GM23338 (cell line): ENCODE data around the gene FMN1. TPM values are rescaled to one million over a fixed set of nuclear protein-coding genes. Genes with fewer than 3 reads are reported as not detected.

Experiments used
- ATAC-seq: fragments of 200-7000 bp; cut with Tn5 transposase; 3 replicates; pipeline ENCODE4 v1.9.1; 2020
- DNase-seq: peaks from one replicate; pipeline ENCODE4 v3.0.0-alpha.2; 2015; ENCODE audit warnings: low spot score
- H2AFZ ChIP-seq: fragments of 200-600 bp; sonication (generic); 2 replicates; pipeline ENCODE4 v1.8.0; 2016; ENCODE audit warnings: antibody characterized with exemption, mild to moderate bottlenecking, moderate library complexity
- H3F3A ChIP-seq: fragments of 200-600 bp; sonication (generic); replicated peaks from 2 replicates; pipeline ENCODE4 v1.8.0; 2017; ENCODE audit warnings: antibody characterized with exemption, mixed run types, low read depth
- H3K27ac ChIP-seq: fragments of 200-600 bp; sonication (generic); 2 replicates; pipeline ENCODE4 v1.6.1; 2016; ENCODE audit warnings: low read depth
- H3K27me3 ChIP-seq: fragments of 200-600 bp; sonication (generic); 2 replicates; pipeline ENCODE4 v1.8.0; 2016; ENCODE audit warnings: mild to moderate bottlenecking, mixed run types, moderate library complexity; ENCODE audit not compliant: insufficient read depth
- H3K36me3 ChIP-seq: fragments of 200-600 bp; sonication (generic); 2 replicates; pipeline ENCODE4 v1.8.0; 2016; ENCODE audit warnings: mild to moderate bottlenecking; ENCODE audit not compliant: insufficient read depth
- H3K4me1 ChIP-seq: fragments of 200-600 bp; sonication (generic); 2 replicates; pipeline ENCODE4 v1.8.0; 2016; ENCODE audit warnings: mild to moderate bottlenecking, moderate library complexity; ENCODE audit not compliant: insufficient read depth
- H3K4me2 ChIP-seq: fragments of 200-600 bp; sonication (generic); 2 replicates; pipeline ENCODE4 v1.7.1; 2017; ENCODE audit warnings: mixed run types
- H3K4me3 ChIP-seq: fragments of 200-600 bp; sonication (generic); 2 replicates; pipeline ENCODE4 v1.6.1; 2016; ENCODE audit warnings: mixed run types
- H3K79me2 ChIP-seq: fragments of 200-600 bp; sonication (generic); replicated peaks from 2 replicates; pipeline ENCODE4 v1.8.0; 2017; ENCODE audit warnings: mild to moderate bottlenecking; ENCODE audit not compliant: insufficient read depth
- H3K9me2 ChIP-seq: fragments of 200-600 bp; sonication (generic); 2 replicates; pipeline ENCODE4 v1.8.0; 2017; ENCODE audit not compliant: insufficient read depth
- H4K20me1 ChIP-seq: fragments of 200-600 bp; sonication (generic); replicated peaks from 2 replicates; pipeline ENCODE4 v1.8.0; 2017; ENCODE audit warnings: mild to moderate bottlenecking; ENCODE audit not compliant: insufficient read depth
- H3K27ac Mint-ChIP-seq: 2 replicates; pipeline ENCODE4 v1.8.0; 2020; ENCODE audit warnings: inconsistent platforms, mild to moderate bottlenecking, moderate library complexity, mixed read lengths
- H3K27me3 Mint-ChIP-seq: 3 replicates; pipeline ENCODE4 v1.8.0; 2022; ENCODE audit warnings: low read depth, mild to moderate bottlenecking, moderate library complexity, mixed read lengths, inconsistent platforms; ENCODE audit not compliant: insufficient read depth, poor library complexity
- H3K36me3 Mint-ChIP-seq: 3 replicates; pipeline ENCODE4 v1.8.0; 2021; ENCODE audit warnings: low read depth, mild to moderate bottlenecking, inconsistent platforms, moderate library complexity, mixed read lengths
- H3K4me1 Mint-ChIP-seq: 3 replicates; pipeline ENCODE4 v1.8.0; 2020; ENCODE audit warnings: mild to moderate bottlenecking, inconsistent platforms, mixed read lengths
- H3K4me3 Mint-ChIP-seq: 3 replicates; pipeline ENCODE4 v1.8.0; 2021; ENCODE audit warnings: moderate library complexity, mild to moderate bottlenecking, inconsistent platforms, mixed read lengths
- H3K9me3 Mint-ChIP-seq: 3 replicates; pipeline ENCODE4 v1.8.0; 2020; ENCODE audit warnings: moderate library complexity, mild to moderate bottlenecking, inconsistent platforms, mixed read lengths
- CREB1 ChIP-seq: fragments of 250-450 bp; sonication (Bioruptor Pico); IDR thresholded peaks from 2 replicates; pipeline ENCODE4 v1.5.0; 2020; ENCODE audit warnings: low read depth, mild to moderate bottlenecking, moderate library complexity
- CTCF ChIP-seq, 2 experiments: fragments of 200-600 bp in 1 of 2; sonication (generic) in 1 of 2; conservative IDR thresholded peaks; 2 replicates each; pipeline versions ENCODE4 v1.5.1 to v1.6.1; 2016 to 2017; ENCODE audit warnings: antibody characterized with exemption in 2 of 2, low read depth in 2 of 2, mild to moderate bottlenecking in 2 of 2, moderate library complexity in 1 of 2
- ETS1 ChIP-seq: IDR thresholded peaks from 2 replicates; pipeline ENCODE4 v1.6.1; 2016; ENCODE audit warnings: antibody characterized with exemption
- EZH2 ChIP-seq: fragments of 200-600 bp; sonication (generic); IDR thresholded peaks from one replicate; pipeline ENCODE4 v1.8.0; 2017; ENCODE audit warnings: antibody characterized with exemption, mild to moderate bottlenecking, low read depth; ENCODE audit not compliant: unreplicated experiment
- EZH2phosphoT487 ChIP-seq: fragments of 200-600 bp; sonication (generic); IDR thresholded peaks from one replicate; pipeline ENCODE4 v1.8.1; 2018; ENCODE audit warnings: antibody characterized with exemption; ENCODE audit not compliant: unreplicated experiment
- JUNB ChIP-seq: IDR thresholded peaks from one replicate; pipeline ENCODE4 v1.6.1; 2016; ENCODE audit warnings: antibody characterized with exemption; ENCODE audit not compliant: unreplicated experiment
- NANOG ChIP-seq: IDR thresholded peaks from 2 replicates; pipeline ENCODE4 v1.6.1; 2016; ENCODE audit warnings: antibody characterized with exemption, borderline replicate concordance
- POLR2AphosphoS5 ChIP-seq: IDR thresholded peaks from 2 replicates; pipeline ENCODE4 v1.6.1; 2016; ENCODE audit warnings: antibody characterized with exemption, low read depth
- STAT1 ChIP-seq: IDR thresholded peaks from one replicate; pipeline ENCODE4 v1.6.1; 2016; ENCODE audit warnings: antibody characterized with exemption; ENCODE audit not compliant: unreplicated experiment
- ZNF114 ChIP-seq: fragments of 250-450 bp; sonication (Bioruptor Pico); IDR thresholded peaks from 2 replicates; pipeline ENCODE4 v1.5.0; 2020; ENCODE audit warnings: mild to moderate bottlenecking, moderate library complexity
- ZNF331 ChIP-seq: fragments of 250-450 bp; sonication (Bioruptor Pico); IDR thresholded peaks from 2 replicates; pipeline ENCODE4 v1.5.0; 2020; ENCODE audit warnings: low read depth, mild to moderate bottlenecking, moderate library complexity
- polyA plus RNA-seq: library from polyadenylated mRNA; unstranded; fragments of >200 nt; fragmentation: Nextera tagmentation; extraction: Ambion mirVana; gene quantifications from 2 replicates; pipeline ENCODE4 v1.2.1, GENCODE V29; 2016
- total RNA-seq: library from RNA; depleted of rRNA; stranded (reverse); fragments of >200 nt; shearing (Covaris generic); gene quantifications from 2 replicates; pipeline ENCODE4 v1.2.3, GENCODE V29; 2014
- TF ChIP-seq, protein P1 (sequence below): fragments of 250-450 bp; sonication (Bioruptor Pico); IDR thresholded peaks from 2 replicates; pipeline ENCODE4 v1.5.0; 2020; ENCODE audit warnings: mild to moderate bottlenecking, moderate library complexity
- TF ChIP-seq, protein P2 (sequence below): IDR thresholded peaks from one replicate; pipeline ENCODE4 v1.6.1; 2018; ENCODE audit warnings: antibody characterized with exemption; ENCODE audit not compliant: unreplicated experiment

The FMN1 gene
- total and polyA plus RNA-seq, 2 experiments from 2014 or later, result 1.2 to 1.6 TPM

DNA sequence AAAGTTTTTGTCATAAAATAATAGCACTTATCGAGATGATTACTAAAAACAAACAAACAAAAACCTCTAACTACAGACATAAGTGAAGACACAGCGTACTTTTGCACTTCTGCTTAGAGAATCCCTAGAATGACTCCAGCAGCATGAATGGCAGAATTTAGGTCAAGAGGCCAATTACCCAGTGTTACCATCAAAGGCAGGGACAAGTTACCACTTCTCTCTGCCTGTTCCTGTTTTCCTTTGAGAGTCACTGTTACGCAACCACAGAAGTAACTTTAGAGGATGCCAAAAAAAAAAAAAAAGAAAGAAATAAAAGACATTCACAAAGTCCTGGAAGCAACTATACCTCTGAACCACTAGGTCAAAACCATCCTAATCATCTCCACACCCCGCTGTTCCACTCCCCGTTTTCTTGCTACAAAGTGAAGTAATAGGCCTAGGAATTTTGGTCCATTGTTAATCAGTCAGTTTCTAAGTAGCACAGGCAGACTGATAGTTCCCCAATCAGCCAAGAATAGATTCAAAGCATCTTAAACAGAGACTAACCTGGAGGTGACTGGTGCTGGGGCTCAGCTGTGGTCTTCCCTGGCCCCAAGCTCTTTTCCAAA is 41.9 kb downstream of the FMN1 start:
- no peaks in the 10 kb centered on the region for H3K36me3 Mint-ChIP-seq

More for the DNA sequence above, 41.9 kb downstream of the FMN1 start:
- Histone ChIP-seq H3F3A (no peaks in the 10 kb centered on the region), H4K20me1 (no peaks in the 10 kb centered on the region), H3K27ac (no peak overlapping the region), H3K27me3 (no peaks in the 10 kb centered on the region), H3K79me2 (no peaks in the 10 kb centered on the region), H3K4me2 (no peak overlapping the region), H3K4me3 (no peak overlapping the region), H3K36me3 (no peaks in the 10 kb centered on the region), H3K4me1 (peaks cover 10% of the 10 kb centered on the region; the same call in 1 of the 2 replicates), H2AFZ (peak overlapping the region; percentile 45; the same call in 1 of the 2 replicates), H3K9me2 (peaks cover 3% of the 10 kb centered on the region; the same call in 1 of the 2 replicates)
- ATAC-seq (no peak), DNase-seq (no peak)
- TF ChIP-seq STAT1, result no peak
- no peak for TF ChIP-seq EZH2phosphoT487
- no peak for TF ChIP-seq ETS1
- no peak for TF ChIP-seq JUNB
- no peak for TF ChIP-seq ZNF114
- TF ChIP-seq, protein P1, sequence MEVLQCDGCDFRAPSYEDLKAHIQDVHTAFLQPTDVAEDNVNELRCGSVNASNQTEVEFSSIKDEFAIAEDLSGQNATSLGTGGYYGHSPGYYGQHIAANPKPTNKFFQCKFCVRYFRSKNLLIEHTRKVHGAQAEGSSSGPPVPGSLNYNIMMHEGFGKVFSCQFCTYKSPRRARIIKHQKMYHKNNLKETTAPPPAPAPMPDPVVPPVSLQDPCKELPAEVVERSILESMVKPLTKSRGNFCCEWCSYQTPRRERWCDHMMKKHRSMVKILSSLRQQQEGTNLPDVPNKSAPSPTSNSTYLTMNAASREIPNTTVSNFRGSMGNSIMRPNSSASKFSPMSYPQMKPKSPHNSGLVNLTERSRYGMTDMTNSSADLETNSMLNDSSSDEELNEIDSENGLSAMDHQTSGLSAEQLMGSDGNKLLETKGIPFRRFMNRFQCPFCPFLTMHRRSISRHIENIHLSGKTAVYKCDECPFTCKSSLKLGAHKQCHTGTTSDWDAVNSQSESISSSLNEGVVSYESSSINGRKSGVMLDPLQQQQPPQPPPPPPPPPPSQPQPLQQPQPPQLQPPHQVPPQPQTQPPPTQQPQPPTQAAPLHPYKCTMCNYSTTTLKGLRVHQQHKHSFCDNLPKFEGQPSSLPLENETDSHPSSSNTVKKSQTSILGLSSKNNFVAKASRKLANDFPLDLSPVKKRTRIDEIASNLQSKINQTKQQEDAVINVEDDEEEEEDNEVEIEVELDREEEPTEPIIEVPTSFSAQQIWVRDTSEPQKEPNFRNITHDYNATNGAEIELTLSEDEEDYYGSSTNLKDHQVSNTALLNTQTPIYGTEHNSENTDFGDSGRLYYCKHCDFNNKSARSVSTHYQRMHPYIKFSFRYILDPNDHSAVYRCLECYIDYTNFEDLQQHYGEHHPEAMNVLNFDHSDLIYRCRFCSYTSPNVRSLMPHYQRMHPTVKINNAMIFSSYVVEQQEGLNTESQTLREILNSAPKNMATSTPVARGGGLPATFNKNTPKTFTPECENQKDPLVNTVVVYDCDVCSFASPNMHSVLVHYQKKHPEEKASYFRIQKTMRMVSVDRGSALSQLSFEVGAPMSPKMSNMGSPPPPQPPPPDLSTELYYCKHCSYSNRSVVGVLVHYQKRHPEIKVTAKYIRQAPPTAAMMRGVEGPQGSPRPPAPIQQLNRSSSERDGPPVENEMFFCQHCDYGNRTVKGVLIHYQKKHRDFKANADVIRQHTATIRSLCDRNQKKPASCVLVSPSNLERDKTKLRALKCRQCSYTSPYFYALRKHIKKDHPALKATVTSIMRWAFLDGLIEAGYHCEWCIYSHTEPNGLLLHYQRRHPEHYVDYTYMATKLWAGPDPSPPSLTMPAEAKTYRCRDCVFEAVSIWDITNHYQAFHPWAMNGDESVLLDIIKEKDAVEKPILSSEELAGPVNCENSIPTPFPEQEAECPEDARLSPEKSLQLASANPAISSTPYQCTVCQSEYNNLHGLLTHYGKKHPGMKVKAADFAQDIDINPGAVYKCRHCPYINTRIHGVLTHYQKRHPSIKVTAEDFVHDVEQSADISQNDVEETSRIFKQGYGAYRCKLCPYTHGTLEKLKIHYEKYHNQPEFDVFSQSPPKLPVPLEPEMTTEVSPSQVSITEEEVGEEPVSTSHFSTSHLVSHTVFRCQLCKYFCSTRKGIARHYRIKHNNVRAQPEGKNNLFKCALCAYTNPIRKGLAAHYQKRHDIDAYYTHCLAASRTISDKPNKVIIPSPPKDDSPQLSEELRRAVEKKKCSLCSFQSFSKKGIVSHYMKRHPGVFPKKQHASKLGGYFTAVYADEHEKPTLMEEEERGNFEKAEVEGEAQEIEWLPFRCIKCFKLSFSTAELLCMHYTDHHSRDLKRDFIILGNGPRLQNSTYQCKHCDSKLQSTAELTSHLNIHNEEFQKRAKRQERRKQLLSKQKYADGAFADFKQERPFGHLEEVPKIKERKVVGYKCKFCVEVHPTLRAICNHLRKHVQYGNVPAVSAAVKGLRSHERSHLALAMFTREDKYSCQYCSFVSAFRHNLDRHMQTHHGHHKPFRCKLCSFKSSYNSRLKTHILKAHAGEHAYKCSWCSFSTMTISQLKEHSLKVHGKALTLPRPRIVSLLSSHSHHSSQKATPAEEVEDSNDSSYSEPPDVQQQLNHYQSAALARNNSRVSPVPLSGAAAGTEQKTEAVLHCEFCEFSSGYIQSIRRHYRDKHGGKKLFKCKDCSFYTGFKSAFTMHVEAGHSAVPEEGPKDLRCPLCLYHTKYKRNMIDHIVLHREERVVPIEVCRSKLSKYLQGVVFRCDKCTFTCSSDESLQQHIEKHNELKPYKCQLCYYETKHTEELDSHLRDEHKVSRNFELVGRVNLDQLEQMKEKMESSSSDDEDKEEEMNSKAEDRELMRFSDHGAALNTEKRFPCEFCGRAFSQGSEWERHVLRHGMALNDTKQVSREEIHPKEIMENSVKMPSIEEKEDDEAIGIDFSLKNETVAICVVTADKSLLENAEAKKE, result no peak
- TF ChIP-seq, protein P2, sequence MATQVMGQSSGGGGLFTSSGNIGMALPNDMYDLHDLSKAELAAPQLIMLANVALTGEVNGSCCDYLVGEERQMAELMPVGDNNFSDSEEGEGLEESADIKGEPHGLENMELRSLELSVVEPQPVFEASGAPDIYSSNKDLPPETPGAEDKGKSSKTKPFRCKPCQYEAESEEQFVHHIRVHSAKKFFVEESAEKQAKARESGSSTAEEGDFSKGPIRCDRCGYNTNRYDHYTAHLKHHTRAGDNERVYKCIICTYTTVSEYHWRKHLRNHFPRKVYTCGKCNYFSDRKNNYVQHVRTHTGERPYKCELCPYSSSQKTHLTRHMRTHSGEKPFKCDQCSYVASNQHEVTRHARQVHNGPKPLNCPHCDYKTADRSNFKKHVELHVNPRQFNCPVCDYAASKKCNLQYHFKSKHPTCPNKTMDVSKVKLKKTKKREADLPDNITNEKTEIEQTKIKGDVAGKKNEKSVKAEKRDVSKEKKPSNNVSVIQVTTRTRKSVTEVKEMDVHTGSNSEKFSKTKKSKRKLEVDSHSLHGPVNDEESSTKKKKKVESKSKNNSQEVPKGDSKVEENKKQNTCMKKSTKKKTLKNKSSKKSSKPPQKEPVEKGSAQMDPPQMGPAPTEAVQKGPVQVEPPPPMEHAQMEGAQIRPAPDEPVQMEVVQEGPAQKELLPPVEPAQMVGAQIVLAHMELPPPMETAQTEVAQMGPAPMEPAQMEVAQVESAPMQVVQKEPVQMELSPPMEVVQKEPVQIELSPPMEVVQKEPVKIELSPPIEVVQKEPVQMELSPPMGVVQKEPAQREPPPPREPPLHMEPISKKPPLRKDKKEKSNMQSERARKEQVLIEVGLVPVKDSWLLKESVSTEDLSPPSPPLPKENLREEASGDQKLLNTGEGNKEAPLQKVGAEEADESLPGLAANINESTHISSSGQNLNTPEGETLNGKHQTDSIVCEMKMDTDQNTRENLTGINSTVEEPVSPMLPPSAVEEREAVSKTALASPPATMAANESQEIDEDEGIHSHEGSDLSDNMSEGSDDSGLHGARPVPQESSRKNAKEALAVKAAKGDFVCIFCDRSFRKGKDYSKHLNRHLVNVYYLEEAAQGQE, result no peak
- no peak for TF ChIP-seq EZH2
- no peak for TF ChIP-seq NANOG
- no peak for TF ChIP-seq ZNF331 (CRISPR knock-in tag)
- no peak for TF ChIP-seq POLR2AphosphoS5
- TF ChIP-seq CREB1 (CRISPR knock-in tag), result no peak
- TF ChIP-seq CTCF (conservative IDR thresholded peaks at IDR 0.05; ENCODE audit: low read depth in 2 of 2), result no peak
- Mint-ChIP-seq H3K4me1 (peaks cover 16% of the 10 kb centered on the region), H3K27me3 (peaks cover 2% of the 10 kb centered on the region), H3K9me3 (no peaks in the 10 kb centered on the region), H3K27ac (no peak overlapping the region), H3K4me3 (no peak overlapping the region)
